HepG2 (cell line): ENCODE results near the gene GLB1L3. TPM values are rescaled to one million over a fixed set of nuclear protein-coding genes. Genes with fewer than 3 reads are reported as not detected.

Source experiments
- ATAC-seq: fragments of 200-7000 bp; cut with Tn5 transposase; 3 replicates; pipeline ENCODE4 v1.9.1; 2020; ENCODE audit warnings: mild to moderate bottlenecking, moderate library complexity
- BruUV-seq: library from RNA; stranded (reverse); fragments of 400-500 nt; replicated peaks from 2 replicates; lab custom pipeline; 2021; lab: Mats Ljungman, UMichigan
- CTCF ChIA-PET: fragments of 300-600 bp; formaldehyde crosslinking; extraction: SDS; loops from one replicate; lab custom pipeline; 2021; ENCODE audit warnings: low total read pairs, inconsistent platforms, low intra/inter-chr PET ratio; lab: Yijun Ruan, JAX
- POLR2A ChIA-PET: fragments of 350-600 bp; sonication (Branson Sonifier 250); formaldehyde crosslinking; loops from one replicate; lab custom pipeline; 2020; ENCODE audit warnings: antibody characterized with exemption, inconsistent platforms; lab: Yijun Ruan, JAX
- DNase-seq: peaks from one replicate; pipeline ENCODE4 v3.0.0-alpha.2; 2015; ENCODE audit warnings: low spot score
- FAIRE-seq: peaks from 3 replicates; lab custom pipeline; 2011; peaks lifted over from hg19 to GRCh38; lab: Jason Lieb, UNC
- H2AFZ ChIP-seq: one replicate; pipeline ENCODE4 v1.6.1; 2011; ENCODE audit warnings: low read length, inconsistent platforms
- H3K27ac ChIP-seq: fragments of 300-600 bp; 3 replicates; pipeline ENCODE4 v1.8.0; 2011; ENCODE audit warnings: mixed run types, mild to moderate bottlenecking, mixed read lengths, low read length, inconsistent platforms; ENCODE audit not compliant: insufficient read depth; ENCODE audit errors: extremely low read length
- H3K27me3 ChIP-seq, 2 experiments: fragments of 200-600 bp in 1 of 2; 2 replicates in 1 of 2; 3 replicates in 1 of 2; pipeline versions ENCODE4 v1.6.0 to v1.8.0; 2011; ENCODE audit warnings: low read length in 2 of 2, mild to moderate bottlenecking in 2 of 2, moderate library complexity in 2 of 2, inconsistent platforms in 1 of 2; ENCODE audit not compliant: insufficient read depth in 2 of 2, control insufficient read depth in 1 of 2
- H3K36me3 ChIP-seq, 2 experiments: fragments of 200-600 bp in 1 of 2; replicated peaks in 1 of 2; 2 replicates in 1 of 2; 3 replicates in 1 of 2; pipeline versions ENCODE4 v1.5.1 to v1.8.0; 2011; ENCODE audit warnings: low read length in 2 of 2, inconsistent platforms in 1 of 2; ENCODE audit not compliant: insufficient read depth in 2 of 2, control insufficient read depth in 1 of 2
- H3K4me1 ChIP-seq: 2 replicates; pipeline ENCODE4 v1.5.1; 2012; ENCODE audit warnings: low read length, inconsistent platforms; ENCODE audit not compliant: insufficient read depth
- H3K4me2 ChIP-seq: 2 replicates; pipeline ENCODE4 v1.6.0; 2011; ENCODE audit warnings: low read depth, low read length, inconsistent platforms
- H3K4me3 ChIP-seq, 3 experiments: fragments of 200-600 bp in 1 of 3; sonication (generic), shearing (Covaris generic) in 1 of 3; replicated peaks in 1 of 3; 2 replicates each; pipeline ENCODE4 v1.5.1; 2011 to 2016; ENCODE audit warnings: low read length in 3 of 3, inconsistent platforms in 2 of 3, low read depth in 2 of 3, mild to moderate bottlenecking in 2 of 3, control low read depth in 1 of 3, mixed read lengths in 1 of 3; ENCODE audit not compliant: insufficient read depth in 1 of 3
- H3K79me2 ChIP-seq: one replicate; pipeline ENCODE4 v1.6.1; 2011; ENCODE audit warnings: low read length, inconsistent platforms; ENCODE audit not compliant: insufficient read depth
- H3K9ac ChIP-seq: 2 replicates; pipeline ENCODE4 v1.6.0; 2011; ENCODE audit warnings: mild to moderate bottlenecking, low read depth, low read length, inconsistent platforms; ENCODE audit not compliant: insufficient read depth
- H3K9me3 ChIP-seq: 2 replicates; pipeline ENCODE4 v1.5.1; 2012; ENCODE audit warnings: mild to moderate bottlenecking, low read length
- H4K20me1 ChIP-seq: 2 replicates; pipeline ENCODE4 v1.6.0; 2011; ENCODE audit warnings: inconsistent platforms, mild to moderate bottlenecking, low read length, moderate library complexity; ENCODE audit not compliant: insufficient read depth
- BCL6 ChIP-seq: IDR thresholded peaks from 2 replicates; pipeline ENCODE4 v1.6.1; 2016; ENCODE audit warnings: missing genetic modification reagents, missing compliant biosample characterization
- CREB1 ChIP-seq, 2 experiments: fragments of 450-650 bp in 1 of 2; IDR thresholded peaks; 2 replicates each; pipeline ENCODE4 v1.6.1; 2016 to 2017; ENCODE audit warnings: control low read depth in 1 of 2, mild to moderate bottlenecking in 1 of 2, missing compliant biosample characterization in 1 of 2, missing genetic modification characterization in 1 of 2
- MLX ChIP-seq: IDR thresholded peaks from 2 replicates; pipeline ENCODE4 v1.6.1; 2016
- NR2F1 ChIP-seq, 2 experiments: fragments of 450-650 bp in 1 of 2; formaldehyde crosslinking in 1 of 2; IDR thresholded peaks; 2 replicates each; pipeline versions ENCODE4 v1.5.0 to v1.6.1; 2016 to 2020; ENCODE audit warnings: mild to moderate bottlenecking in 1 of 2, missing compliant biosample characterization in 1 of 2, missing genetic modification reagents in 1 of 2, moderate library complexity in 1 of 2
- NR2F2 ChIP-seq: IDR thresholded peaks from 2 replicates; pipeline ENCODE4 v1.6.1; 2012; ENCODE audit warnings: low read depth, inconsistent platforms, borderline replicate concordance
- RAD51 ChIP-seq: fragments of 450-650 bp; IDR thresholded peaks from 2 replicates; pipeline ENCODE4 v1.6.1; 2016; ENCODE audit warnings: borderline replicate concordance
- RARA ChIP-seq: IDR thresholded peaks from 2 replicates; pipeline ENCODE4 v1.6.1; 2016; ENCODE audit warnings: missing genetic modification reagents, missing compliant biosample characterization
- REXO4 ChIP-seq: sonication (generic); formaldehyde crosslinking; IDR thresholded peaks from 2 replicates; pipeline ENCODE4 v1.8.0; 2022; ENCODE audit warnings: missing genetic modification reagents, mild to moderate bottlenecking, borderline replicate concordance
- SOX13 ChIP-seq, 3 experiments: fragments of 450-650 bp in 1 of 3; sonication (generic) in 1 of 3; formaldehyde crosslinking in 1 of 3; IDR thresholded peaks in 2 of 3; conservative IDR thresholded peaks in 1 of 3; 2 replicates each; pipeline versions ENCODE4 v1.5.0 to v1.6.1; 2016 to 2020; ENCODE audit warnings: antibody characterized with exemption in 1 of 3, mild to moderate bottlenecking in 1 of 3, missing compliant biosample characterization in 1 of 3, missing genetic modification reagents in 1 of 3, moderate library complexity in 1 of 3
- SRSF4 ChIP-seq: fragments of 200-400 bp; formaldehyde crosslinking; IDR thresholded peaks from one replicate; pipeline ENCODE4 v1.6.1; 2018; ENCODE audit warnings: mild to moderate bottlenecking, low read depth, low read length, moderate library complexity; ENCODE audit not compliant: poor library complexity, severe bottlenecking
- ZNF564 ChIP-seq: sonication (generic); formaldehyde crosslinking; IDR thresholded peaks from 2 replicates; pipeline ENCODE4 v1.8.1; 2023; ENCODE audit warnings: mild to moderate bottlenecking, missing genetic modification reagents
- ZNF574 ChIP-seq: sonication (generic); formaldehyde crosslinking; IDR thresholded peaks from 2 replicates; pipeline ENCODE4 v1.4.0; 2020; ENCODE audit warnings: missing genetic modification reagents
- WGBS: methylation state at CpG from one replicate; pipeline ENCODE4 v1.1.6; 2017; ENCODE audit warnings: low lambda C conversion rate; 5-methylcytosine and 5-hydroxymethylcytosine counted together
- in situ Hi-C: cut with HindIII; loops from 2 replicates; pipeline ENCODE4 v1.10.0; 2017; ENCODE audit warnings: low pct_unique_long_range_greater_than_20kb; ENCODE audit not compliant: extremely low pct_ligation_motif_present
- intact Hi-C: fragments of 100-400 bp; cut with micrococcal nuclease; formaldehyde crosslinking; loops from one replicate; pipeline ENCODE4 v1.10.0; 2022; ENCODE audit not compliant: unreplicated experiment
- polyA plus RNA-seq, 8 experiments: library from polyadenylated mRNA; depleted of rRNA in 3 of 8; stranded (reverse) in 7 of 8; unstranded in 1 of 8; fragments of >200 nt; fragmentation: Illumina TruSeq in 4 of 8; extraction: Trizol in 4 of 8; gene quantifications; 2 replicates each; pipeline versions ENCODE4 v1.2.1 to v1.2.3, GENCODE V29; 2011 to 2016; ENCODE audit warnings: low read depth in 4 of 8, missing spikeins in 1 of 8, mixed read lengths in 1 of 8; ENCODE audit not compliant: insufficient read depth in 1 of 8
- total RNA-seq, 5 experiments: library from RNA; depleted of rRNA; stranded (reverse); fragments of >200 nt; fragmentation: Illumina TruSeq; extraction: Trizol; gene quantifications; 2 replicates each; pipeline ENCODE4 v1.2.3, GENCODE V29; 2016; ENCODE audit warnings: low read depth in 1 of 5

The GLB1L3 gene
- total and polyA plus RNA-seq, 2 of the 13 experiments (the other 11 are each of a cell fraction or from before 2014, with no cell fraction given) = not detected

GRCh38 chr11:134233729-134234179 is 42.4 kb upstream of the GLB1L3 start:
- H3K4me3 ChIP-seq = no peak overlapping the region
- no peak overlapping the region for H3K9ac ChIP-seq
- no peaks in the 10 kb centered on the region for H3K27me3 ChIP-seq
- no TSS peak for BruUV-seq
- peaks cover 26% of the 10 kb centered on the region for H3K4me1 ChIP-seq
- no peak overlapping the region for H3K27ac ChIP-seq
- CTCF ChIA-PET = no interaction called here
- in situ Hi-C loops = no loop called here
- H3K4me2 ChIP-seq = no peak overlapping the region
- H3K79me2 ChIP-seq = peaks cover 8% of the 10 kb centered on the region
- no peak for FAIRE-seq
- TF ChIP-seq REXO4 (CRISPR knock-in tag) = no peak
- no peak for TF ChIP-seq ZNF564 (CRISPR knock-in tag)
- no peak for TF ChIP-seq RAD51
- TF ChIP-seq, all 625 proteins: peak for 0
- DNase-seq (no peak), ATAC-seq (no peak)
- peaks cover 7% of the 10 kb centered on the region for H4K20me1 ChIP-seq
- POLR2A ChIA-PET = interaction anchor here (1.2 kb wide), 1 partner anchor 9 kb away, joined by 8 read pairs; the partner anchor contains the start of genes NCAPD3 and VPS26B
- no peaks in the 10 kb centered on the region for H3K9me3 ChIP-seq
- H2AFZ ChIP-seq = no peak overlapping the region
- 96% methylated on average over 4 of the region's 4 CpGs for WGBS
- peaks cover 2 to 3% of the 10 kb centered on the region in 2 experiments; a peak in 2 of 5 replicates for H3K36me3 ChIP-seq
- intact Hi-C loops = no loop called here

GRCh38 chr11:134235399-134235798 is 40.8 kb upstream of the GLB1L3 start:
- WGBS = 23% methylated on average over 3 of the region's 3 CpGs
- CTCF ChIA-PET = no interaction called here
- H3K4me3 ChIP-seq = no peak overlapping the region
- in situ Hi-C loops = no loop called here
- no peaks in the 10 kb centered on the region for H3K79me2 ChIP-seq
- H3K36me3 ChIP-seq = peaks cover 3 to 5% of the 10 kb centered on the region in 2 experiments; a peak in 3 of 5 replicates
- ATAC-seq (peak; percentile 94), FAIRE-seq (peak; percentile 67), DNase-seq (peak; percentile 41)
- no peaks in the 10 kb centered on the region for H3K27me3 ChIP-seq
- H4K20me1 ChIP-seq = peaks cover 7% of the 10 kb centered on the region
- no peak overlapping the region for H3K4me2 ChIP-seq
- H3K9me3 ChIP-seq = no peaks in the 10 kb centered on the region
- peak overlapping the region; percentile 20 for H3K27ac ChIP-seq
- POLR2A ChIA-PET = interaction anchor here (1.8 kb wide), 1 partner anchor 11 kb away, joined by 24 read pairs; the partner anchor contains the start of genes NCAPD3 and VPS26B
- intact Hi-C loops = no loop called here
- no peak overlapping the region for H3K9ac ChIP-seq
- peaks cover 26% of the 10 kb centered on the region for H3K4me1 ChIP-seq
- BruUV-seq = no TSS peak
- no peak overlapping the region for H2AFZ ChIP-seq
- TF ChIP-seq MLX (CRISPR knock-in tag) (0 out of 2 replicates have a peak, but pooled peaks have one; percentile 10), BCL6 (CRISPR knock-in tag) (peak; percentile 90), ZNF574 (CRISPR knock-in tag) (no peak), SOX13 (IDR thresholded peaks at IDR 0.05) (no peak), SOX13 (CRISPR knock-in tag; conservative IDR thresholded peaks at IDR 0.05 in 1 of 2, IDR thresholded peaks at IDR 0.05 in 1 of 2) (peak in 1 of 2 experiments; percentile 24; a peak in 1 of 4 replicates), SRSF4 (no peak), NR2F1 (CRISPR knock-in tag; IDR thresholded peaks at IDR 0.05) (peak; percentile 40 to 42; a peak in 3 of 4 replicates), RARA (CRISPR knock-in tag) (peak; percentile 74), CREB1 (IDR thresholded peaks at IDR 0.05) (no peak), CREB1 (CRISPR knock-in tag; IDR thresholded peaks at IDR 0.05) (0 out of 2 replicates have a peak, but pooled peaks have one; percentile 16), NR2F2 (0 out of 2 replicates have a peak, but pooled peaks have one; percentile 45)
